H1 (cell line): ENCODE measurements around the gene MMP19. TPM values are rescaled to one million over a fixed set of nuclear protein-coding genes. Genes with fewer than 3 reads are reported as not detected.

Experiments
- CTCF ChIA-PET: fragments of 300-600 bp; sonication (Branson Sonifier 250); formaldehyde crosslinking; loops from one replicate; lab custom pipeline; 2021; ENCODE audit not compliant: partially characterized antibody; lab: Charles Lee
- POLR2A ChIA-PET: fragments of 300-600 bp; sonication (Branson Sonifier 250); formaldehyde crosslinking; loops from one replicate; lab custom pipeline; 2021; ENCODE audit warnings: inconsistent platforms; ENCODE audit not compliant: partially characterized antibody; lab: Charles Lee
- DNase-seq, 2 experiments: peaks; one replicate each; pipeline versions ENCODE4 v3.0.0 to v3.0.0-alpha.2; 2010 to 2022; ENCODE audit warnings: low spot score in 2 of 2, low read depth in 1 of 2, mixed read lengths in 1 of 2
- FAIRE-seq: peaks from 2 replicates; lab custom pipeline; 2011; peaks lifted over from hg19 to GRCh38; lab: Jason Lieb, UNC
- H2AFZ ChIP-seq: 2 replicates; pipeline ENCODE4 v1.8.1; 2012; ENCODE audit warnings: low read length, inconsistent platforms
- H2AK5ac ChIP-seq: 2 replicates; pipeline ENCODE4 v1.6.1; 2013; ENCODE audit warnings: low read depth, low read length
- H2BK120ac ChIP-seq: replicated peaks from 2 replicates; pipeline ENCODE3; 2013; ENCODE audit warnings: low read depth, low read length, inconsistent platforms
- H2BK12ac ChIP-seq: 2 replicates; pipeline ENCODE4 v1.6.1; 2013; ENCODE audit warnings: low read depth, low read length
- H2BK15ac ChIP-seq: 2 replicates; pipeline ENCODE4 v1.6.1; 2013; ENCODE audit warnings: low read length
- H2BK20ac ChIP-seq: 2 replicates; pipeline ENCODE4 v1.6.1; 2013; ENCODE audit warnings: low read length
- H2BK5ac ChIP-seq: 2 replicates; pipeline ENCODE4 v1.6.1; 2013; ENCODE audit warnings: low read depth, low read length
- H3K14ac ChIP-seq: 2 replicates; pipeline ENCODE4 v1.6.1; 2013; ENCODE audit warnings: inconsistent platforms; ENCODE audit not compliant: insufficient read length
- H3K18ac ChIP-seq: 2 replicates; pipeline ENCODE4 v1.6.1; 2013; ENCODE audit warnings: low read length; ENCODE audit errors: extremely low read depth
- H3K23ac ChIP-seq: 2 replicates; pipeline ENCODE4 v1.6.1; 2013; ENCODE audit warnings: inconsistent platforms; ENCODE audit not compliant: insufficient read length
- H3K23me2 ChIP-seq: 2 replicates; pipeline ENCODE4 v1.6.1; 2013; ENCODE audit warnings: low read depth, low read length
- H3K27ac ChIP-seq: 2 replicates; pipeline ENCODE4 v1.6.1; 2011; ENCODE audit warnings: low read depth, low read length, inconsistent platforms
- H3K27me3 ChIP-seq, 4 experiments: replicated peaks in 1 of 4; 1 replicate in 1 of 4; 2 replicates in 3 of 4; pipeline versions ENCODE4 v1.6.1 to v1.8.1; 2011 to 2013; ENCODE audit warnings: low read length in 3 of 4, mild to moderate bottlenecking in 3 of 4, inconsistent platforms in 2 of 4, mixed read lengths in 2 of 4, moderate library complexity in 1 of 4; ENCODE audit not compliant: control insufficient read depth in 3 of 4, insufficient read depth in 3 of 4; ENCODE audit errors: extremely low read depth in 1 of 4
- H3K36me3 ChIP-seq, 4 experiments: 2 replicates each; pipeline versions ENCODE4 v1.6.1 to v1.8.1; 2011 to 2013; ENCODE audit warnings: mild to moderate bottlenecking in 4 of 4, low read length in 3 of 4, moderate library complexity in 2 of 4, control low read depth in 1 of 4, inconsistent platforms in 1 of 4; ENCODE audit not compliant: insufficient read depth in 4 of 4, control insufficient read depth in 2 of 4
- H3K4ac ChIP-seq: replicated peaks from 2 replicates; pipeline ENCODE3; 2013; ENCODE audit warnings: low read length, low read depth, mixed read lengths, inconsistent platforms; ENCODE audit not compliant: insufficient read length
- H3K4me1 ChIP-seq, 4 experiments: replicated peaks in 1 of 4; 1 replicate in 1 of 4; 2 replicates in 3 of 4; pipeline versions ENCODE4 v1.6.1 to v1.8.1; 2011 to 2013; ENCODE audit warnings: low read length in 3 of 4, inconsistent platforms in 2 of 4, mixed read lengths in 1 of 4; ENCODE audit not compliant: insufficient read depth in 4 of 4, control insufficient read depth in 3 of 4
- H3K4me2 ChIP-seq, 2 experiments: 2 replicates each; pipeline versions ENCODE4 v1.6.1 to v1.8.1; 2011 to 2013; ENCODE audit warnings: low read depth in 2 of 2, low read length in 2 of 2, control low read depth in 1 of 2, inconsistent platforms in 1 of 2, mild to moderate bottlenecking in 1 of 2; ENCODE audit not compliant: insufficient read depth in 1 of 2
- H3K4me3 ChIP-seq, 4 experiments: fragments of 200-600, 300-600 bp in 1 of 4; sonication (generic), shearing (Covaris generic), sonication (Bioruptor Twin) in 1 of 4; 2 replicates each; pipeline versions ENCODE4 v1.5.1 to v1.8.1; 2011 to 2016; ENCODE audit warnings: low read length in 4 of 4, low read depth in 3 of 4, control low read depth in 2 of 4, inconsistent platforms in 2 of 4, mild to moderate bottlenecking in 2 of 4, mixed read lengths in 1 of 4, moderate library complexity in 1 of 4; ENCODE audit not compliant: insufficient read depth in 2 of 4; ENCODE audit errors: extremely low read depth in 1 of 4
- H3K56ac ChIP-seq: replicated peaks from 2 replicates; pipeline ENCODE3; 2013; ENCODE audit warnings: low read depth, mild to moderate bottlenecking, mixed read lengths, low read length, inconsistent platforms; ENCODE audit not compliant: insufficient read length
- H3K79me1 ChIP-seq: 2 replicates; pipeline ENCODE4 v1.6.1; 2013; ENCODE audit warnings: low read depth, low read length, control low read depth
- H3K79me2 ChIP-seq, 2 experiments: 2 replicates each; pipeline versions ENCODE4 v1.6.1 to v1.8.1; 2012 to 2013; ENCODE audit warnings: low read length in 2 of 2, mild to moderate bottlenecking in 2 of 2, inconsistent platforms in 1 of 2; ENCODE audit not compliant: insufficient read depth in 2 of 2, control insufficient read depth in 1 of 2
- H3K9ac ChIP-seq, 4 experiments: replicated peaks in 1 of 4; 1 replicate in 1 of 4; 2 replicates in 3 of 4; pipeline versions ENCODE4 v1.6.1 to v1.8.1; 2011 to 2013; ENCODE audit warnings: low read depth in 3 of 4, low read length in 3 of 4, control low read depth in 2 of 4, mild to moderate bottlenecking in 2 of 4, moderate library complexity in 2 of 4, inconsistent platforms in 1 of 4; ENCODE audit errors: extremely low read depth in 1 of 4
- H3K9me3 ChIP-seq, 2 experiments: 2 replicates each; pipeline versions ENCODE4 v1.6.1 to v1.8.1; 2012 to 2013; ENCODE audit warnings: mild to moderate bottlenecking in 2 of 2, moderate library complexity in 2 of 2, control low read depth in 1 of 2, inconsistent platforms in 1 of 2, low read depth in 1 of 2, low read length in 1 of 2, mixed read lengths in 1 of 2; ENCODE audit not compliant: insufficient read depth in 2 of 2
- H4K20me1 ChIP-seq, 2 experiments: replicated peaks in 1 of 2; 2 replicates each; pipeline versions ENCODE3 to v1.8.1; 2011 to 2013; ENCODE audit warnings: inconsistent platforms in 2 of 2, low read length in 2 of 2, mild to moderate bottlenecking in 1 of 2; ENCODE audit not compliant: insufficient read depth in 2 of 2, control insufficient read depth in 1 of 2
- H4K5ac ChIP-seq: 2 replicates; pipeline ENCODE4 v1.6.1; 2013; ENCODE audit warnings: low read length, low read depth, mixed read lengths, inconsistent platforms; ENCODE audit not compliant: insufficient read length
- H4K8ac ChIP-seq: 2 replicates; pipeline ENCODE4 v1.8.0; 2013; ENCODE audit warnings: mild to moderate bottlenecking, moderate library complexity, low read length, inconsistent platforms; ENCODE audit not compliant: insufficient read depth; ENCODE audit errors: extremely low read depth
- H4K91ac ChIP-seq: replicated peaks from 2 replicates; pipeline ENCODE3; 2013; ENCODE audit warnings: low read length, mixed read lengths, inconsistent platforms; ENCODE audit not compliant: insufficient read length
- BACH1 ChIP-seq: IDR thresholded peaks from 2 replicates; pipeline ENCODE4 v1.6.1; 2012; ENCODE audit warnings: low read length, improper control_type of control experiment
- BCL11A ChIP-seq, 2 experiments: IDR thresholded peaks; one replicate each; pipeline ENCODE4 v1.6.1; 2011; ENCODE audit warnings: low read depth in 2 of 2, low read length in 2 of 2, mild to moderate bottlenecking in 2 of 2
- CBX5 ChIP-seq: fragments of 300-800, 300-1000 bp; sonication (generic); IDR thresholded peaks from 2 replicates; pipeline ENCODE4 v1.7.1; 2016; ENCODE audit warnings: antibody characterized with exemption, low read length, low read depth
- CHD1 ChIP-seq: IDR thresholded peaks from 2 replicates; pipeline ENCODE4 v1.6.1; 2012; ENCODE audit warnings: low read depth, low read length, improper control_type of control experiment
- NANOG ChIP-seq: IDR thresholded peaks from 2 replicates; pipeline ENCODE4 v1.6.1; 2011; ENCODE audit warnings: low read length, low read depth, mild to moderate bottlenecking, inconsistent platforms; ENCODE audit not compliant: insufficient read depth, poor library complexity, severe bottlenecking
- RFX5 ChIP-seq: IDR thresholded peaks from 2 replicates; pipeline ENCODE4 v1.6.1; 2011; ENCODE audit warnings: low read depth, low read length, improper control_type of control experiment, borderline replicate concordance
- WGBS, 2 experiments: shearing (Covaris generic) in 1 of 2; methylation state at CpG; one replicate each; pipeline versions ENCODE4 v1.1.6 to v1.1.7; 2013 to 2015; ENCODE audit warnings: low lambda C conversion rate in 2 of 2, mixed read lengths in 2 of 2, inconsistent platforms in 1 of 2, low coverage in 1 of 2, missing lambda C conversion rate in 1 of 2; ENCODE audit not compliant: insufficient replicate concordance in 2 of 2, insufficient coverage in 1 of 2, insufficient read length in 1 of 2; ENCODE audit errors: extremely low coverage in 1 of 2, missing lambda C conversion rate in 1 of 2; 5-methylcytosine and 5-hydroxymethylcytosine counted together
- polyA plus RNA-seq, 7 experiments: library from polyadenylated mRNA; depleted of rRNA in 3 of 7; stranded (reverse) in 5 of 7; unstranded in 2 of 7; fragments of >200 nt in 5 of 7; fragments of 200-250 nt in 2 of 7; gene quantifications; 1 replicate in 5 of 7; 2 replicates in 1 of 7; 4 replicates in 1 of 7; pipeline versions ENCODE4 v1.2.1 to v1.2.3, GENCODE V29; 2011 to 2013; ENCODE audit warnings: missing spikeins in 2 of 7, mixed read lengths in 2 of 7
- total RNA-seq: library from RNA; stranded (reverse); fragmentation: NEBNext Ultra II Directional; extraction: Animal tissue kit (Norgen Biotek cat#: 25700); gene quantifications from 2 replicates; pipeline ENCODE4 v1.2.1, GENCODE V29; 2021

The MMP19 gene
- total and polyA plus RNA-seq, 2 of the 8 experiments (the other 6 are each of a cell fraction or from before 2014, with no cell fraction given): 2.7 to 3.3 TPM

DNA sequence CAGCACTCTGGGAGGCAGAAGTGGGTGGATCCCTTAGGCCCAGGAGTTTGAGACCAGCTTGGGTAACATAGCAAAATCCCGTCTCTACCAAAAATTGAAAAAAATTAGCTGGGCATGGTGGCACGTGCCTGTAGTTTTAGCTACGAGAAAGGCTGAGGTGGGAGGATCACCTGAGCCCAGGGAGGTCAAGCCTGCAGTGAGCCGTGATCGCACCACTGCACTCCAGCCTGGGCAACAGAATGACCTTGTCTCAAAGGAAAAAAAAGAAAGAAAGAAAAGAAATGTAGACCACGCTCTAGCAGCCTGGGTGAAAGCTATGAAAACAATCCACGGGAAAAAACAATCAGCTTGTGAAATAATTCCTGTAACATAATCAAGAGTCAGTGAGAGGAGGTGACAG lies 54.2 kb downstream of the MMP19 start:
- no peak for FAIRE-seq
- no peak overlapping the region for H3K23ac ChIP-seq
- H2BK20ac ChIP-seq: no peak overlapping the region
- H3K9ac ChIP-seq: no peak overlapping the region
- 88% methylated on average over 7 of the region's 7 CpGs; no CpG with 5 or more reads in 1 of the 2 experiments for WGBS, 2 experiments
- TF ChIP-seq NANOG (no peak), CHD1 (no peak), BACH1 (no peak), RFX5 (no peak), CBX5 (no peak), BCL11A (IDR thresholded peaks at IDR 0.05; ENCODE audit: low read depth in 2 of 2, low read length in 2 of 2) (no peak)
- H3K79me1 ChIP-seq: no peaks in the 10 kb centered on the region
- H2AK5ac ChIP-seq: no peak overlapping the region
- no peak overlapping the region for H4K91ac ChIP-seq
- no peak for DNase-seq
- H3K18ac ChIP-seq: no peak overlapping the region
- H2BK120ac ChIP-seq: no peak overlapping the region
- no peaks in the 10 kb centered on the region for H3K27me3 ChIP-seq
- no peak overlapping the region for H3K4me3 ChIP-seq
- H4K5ac ChIP-seq: no peak overlapping the region
- H3K36me3 ChIP-seq: peaks cover 4 to 74% (median 46%) of the 10 kb centered on the region in 4 experiments; a peak in 7 of 8 replicates
- no peaks in the 10 kb centered on the region for H3K4me1 ChIP-seq
- H3K4me2 ChIP-seq: no peak overlapping the region
- POLR2A ChIA-PET: interaction anchor here (0.8 to 46.5 kb wide), 2 partner anchors 17 to 45 kb away, joined by 3 to 809 read pairs; partner anchors contain the start of genes CD63 and GDF11
- no peak overlapping the region for H2AFZ ChIP-seq
- H3K4ac ChIP-seq: no peak overlapping the region
- no peak overlapping the region for H2BK5ac ChIP-seq
- H3K9me3 ChIP-seq: no peaks in the 10 kb centered on the region
- no peak overlapping the region for H3K27ac ChIP-seq
- peaks cover 0 to 2% of the 10 kb centered on the region in 2 experiments for H4K20me1 ChIP-seq
- CTCF ChIA-PET: interaction anchor here (0.6 to 4.3 kb wide), 6 partner anchors 8 to 49 kb away, joined by 3 to 24 read pairs (median 4); no protein-coding TSS in a partner anchor
- H3K79me2 ChIP-seq: no peaks in the 10 kb centered on the region
- no peak overlapping the region for H3K56ac ChIP-seq
- no peaks in the 10 kb centered on the region for H3K23me2 ChIP-seq
- no peak overlapping the region for H2BK12ac ChIP-seq
- H3K14ac ChIP-seq: no peak overlapping the region
- no peak overlapping the region for H2BK15ac ChIP-seq
- H4K8ac ChIP-seq: no peak overlapping the region
